Gastrocnemius medialis (tissue), 4 donors: Measurements from ENCODE around the gene PYGB.

Experiments used
- CTCF ChIP-seq, 5 experiments: fragments of 450-650 bp in 3 of 5; fragments of 200-600 bp in 2 of 5; sonication (generic) in 2 of 5; IDR thresholded peaks in 4 of 5; conservative IDR thresholded peaks in 1 of 5; 1 replicate in 4 of 5; 2 replicates in 1 of 5; pipeline ENCODE4 v1.5.1; 2016 to 2019; ENCODE audit warnings: antibody characterized with exemption in 5 of 5, mild to moderate bottlenecking in 3 of 5, moderate library complexity in 3 of 5
- POLR2A ChIP-seq, 2 donors: fragments of 450-650 bp; IDR thresholded peaks; one replicate each; pipeline ENCODE4 v1.6.1; 2017; ENCODE audit warnings: antibody characterized with exemption in 2 of 2, mild to moderate bottlenecking in 2 of 2, moderate library complexity in 2 of 2

- TF ChIP-seq CTCF (IDR thresholded peaks at IDR 0.05 in 4 of 5, conservative IDR thresholded peaks at IDR 0.05 in 1 of 5) = no peak
- no peak for TF ChIP-seq POLR2A (IDR thresholded peaks at IDR 0.05)
Measured at GRCh38 chr20:25346349-25346748, 98.5 kb downstream of the PYGB start.
